Caco-2 (cell line): ENCODE data around the gene TLR9. TPM values are rescaled to one million over a fixed set of nuclear protein-coding genes. Genes with fewer than 3 reads are reported as not detected.
A peak's percentile ranks its signal among the peaks of the same experiment; 100 is the strongest.

Experiments
- BruUV-seq: library from RNA; stranded (reverse); fragments of 400-500 nt; replicated peaks from 2 replicates; lab custom pipeline; 2021; lab: Mats Ljungman, UMichigan
- CTCF ChIA-PET: fragments of 300-600 bp; sonication (Branson Sonifier 250); formaldehyde crosslinking; loops from one replicate; lab custom pipeline; 2022; ENCODE audit warnings: antibody characterized with exemption; lab: Charles Lee
- POLR2A ChIA-PET: fragments of 300-600 bp; sonication (Branson Sonifier 250); formaldehyde crosslinking; loops from one replicate; lab custom pipeline; 2022; ENCODE audit warnings: antibody characterized with exemption; lab: Charles Lee
- DNase-seq, 2 experiments: peaks; one replicate each; pipeline versions ENCODE4 v3.0.0 to v3.0.0-alpha.2; 2020 to 2022
- H3K27me3 ChIP-seq: replicated peaks from 2 replicates; pipeline ENCODE4 v1.6.0; 2011; ENCODE audit warnings: low read length; ENCODE audit not compliant: control insufficient read depth, insufficient read depth
- H3K36me3 ChIP-seq: 2 replicates; pipeline ENCODE4 v1.5.1; 2011; ENCODE audit warnings: low read length; ENCODE audit not compliant: control insufficient read depth, insufficient read depth
- H3K4me1 ChIP-seq: fragments of 250-450 bp; sonication (Bioruptor Pico); 2 replicates; pipeline ENCODE4 v1.5.1; 2020; ENCODE audit warnings: mild to moderate bottlenecking
- H3K4me3 ChIP-seq: 2 replicates; pipeline ENCODE4 v1.5.1; 2011; ENCODE audit warnings: low read depth, mild to moderate bottlenecking, control low read depth, low read length
- H3K9me3 ChIP-seq: fragments of 250-450 bp; sonication (Bioruptor Pico); 2 replicates; pipeline ENCODE4 v1.5.1; 2020; ENCODE audit warnings: mild to moderate bottlenecking, moderate library complexity
- H3K27ac Mint-ChIP-seq: one replicate; pipeline ENCODE4 v1.8.0; 2022; ENCODE audit warnings: mixed read lengths; ENCODE audit not compliant: unreplicated experiment
- H3K27me3 Mint-ChIP-seq: one replicate; pipeline ENCODE4 v1.8.0; 2022; ENCODE audit warnings: mixed read lengths; ENCODE audit not compliant: insufficient read depth, unreplicated experiment
- H3K36me3 Mint-ChIP-seq: one replicate; pipeline ENCODE4 v1.8.0; 2022; ENCODE audit warnings: mild to moderate bottlenecking, mixed read lengths; ENCODE audit not compliant: insufficient read depth, unreplicated experiment
- H3K4me1 Mint-ChIP-seq: one replicate; pipeline ENCODE4 v1.8.0; 2022; ENCODE audit warnings: low read depth, mixed read lengths; ENCODE audit not compliant: unreplicated experiment
- H3K4me3 Mint-ChIP-seq: one replicate; pipeline ENCODE4 v1.8.0; 2022; ENCODE audit warnings: mild to moderate bottlenecking, moderate library complexity, mixed read lengths; ENCODE audit not compliant: unreplicated experiment
- H3K9me3 Mint-ChIP-seq: one replicate; pipeline ENCODE4 v1.8.0; 2022; ENCODE audit warnings: mixed read lengths; ENCODE audit not compliant: unreplicated experiment
- intact Hi-C: fragments of 100-400 bp; cut with micrococcal nuclease; formaldehyde crosslinking; loops from one replicate; pipeline ENCODE4 v1.10.0; 2022; ENCODE audit not compliant: unreplicated experiment
- total RNA-seq: library from RNA; stranded (reverse); gene quantifications from 2 replicates; pipeline ENCODE4 v1.2.3, GENCODE V29; 2022
- TF ChIP-seq, protein P1 (sequence below), 2 experiments: fragments of 200-600 bp in 1 of 2; IDR thresholded peaks; 1 replicate in 1 of 2; 2 replicates in 1 of 2; pipeline versions ENCODE4 v1.5.1 to v1.8.0; 2011 to 2022; ENCODE audit warnings: antibody characterized with exemption in 1 of 2, control low read depth in 1 of 2, inconsistent platforms in 1 of 2, low read depth in 1 of 2, low read length in 1 of 2, mild to moderate bottlenecking in 1 of 2, moderate library complexity in 1 of 2; ENCODE audit not compliant: insufficient read depth in 1 of 2, severe bottlenecking in 1 of 2, unreplicated experiment in 1 of 2

The TLR9 gene
- total RNA-seq, 1 experiment from 2014 or later, result not detected

DNA sequence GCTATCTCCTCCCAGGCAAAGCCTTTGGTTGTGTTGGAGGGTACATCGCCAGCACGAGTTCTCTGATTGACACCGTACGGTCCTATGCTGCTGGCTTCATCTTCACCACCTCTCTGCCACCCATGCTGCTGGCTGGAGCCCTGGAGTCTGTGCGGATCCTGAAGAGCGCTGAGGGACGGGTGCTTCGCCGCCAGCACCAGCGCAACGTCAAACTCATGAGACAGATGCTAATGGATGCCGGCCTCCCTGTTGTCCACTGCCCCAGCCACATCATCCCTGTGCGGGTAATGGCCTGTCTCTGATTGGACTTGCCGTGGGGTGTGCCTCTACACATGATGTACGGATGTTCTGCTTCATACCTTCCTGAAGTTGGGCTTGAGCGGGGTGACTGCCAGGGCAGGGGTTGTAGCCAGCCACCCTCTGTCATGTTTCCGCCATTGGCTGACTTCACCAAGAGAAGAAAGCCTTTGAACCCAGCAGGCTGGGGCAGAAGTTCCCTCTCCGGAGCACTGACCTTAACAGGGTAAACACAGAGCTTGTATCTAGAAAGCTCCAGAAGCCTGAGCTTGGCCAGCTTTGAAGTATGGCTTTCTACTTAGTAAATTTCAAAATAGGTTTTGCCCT is 14.1 kb downstream of the TLR9 start:
- TF ChIP-seq, protein P1, sequence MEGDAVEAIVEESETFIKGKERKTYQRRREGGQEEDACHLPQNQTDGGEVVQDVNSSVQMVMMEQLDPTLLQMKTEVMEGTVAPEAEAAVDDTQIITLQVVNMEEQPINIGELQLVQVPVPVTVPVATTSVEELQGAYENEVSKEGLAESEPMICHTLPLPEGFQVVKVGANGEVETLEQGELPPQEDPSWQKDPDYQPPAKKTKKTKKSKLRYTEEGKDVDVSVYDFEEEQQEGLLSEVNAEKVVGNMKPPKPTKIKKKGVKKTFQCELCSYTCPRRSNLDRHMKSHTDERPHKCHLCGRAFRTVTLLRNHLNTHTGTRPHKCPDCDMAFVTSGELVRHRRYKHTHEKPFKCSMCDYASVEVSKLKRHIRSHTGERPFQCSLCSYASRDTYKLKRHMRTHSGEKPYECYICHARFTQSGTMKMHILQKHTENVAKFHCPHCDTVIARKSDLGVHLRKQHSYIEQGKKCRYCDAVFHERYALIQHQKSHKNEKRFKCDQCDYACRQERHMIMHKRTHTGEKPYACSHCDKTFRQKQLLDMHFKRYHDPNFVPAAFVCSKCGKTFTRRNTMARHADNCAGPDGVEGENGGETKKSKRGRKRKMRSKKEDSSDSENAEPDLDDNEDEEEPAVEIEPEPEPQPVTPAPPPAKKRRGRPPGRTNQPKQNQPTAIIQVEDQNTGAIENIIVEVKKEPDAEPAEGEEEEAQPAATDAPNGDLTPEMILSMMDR (IDR thresholded peaks at IDR 0.05; ENCODE audit: insufficient read depth in 1 of 2, low read depth in 1 of 2, low read length in 1 of 2, severe bottlenecking in 1 of 2, unreplicated experiment in 1 of 2), result no peak
- POLR2A ChIA-PET, result interaction anchor here (0.7 kb wide), 1 partner anchor 67 kb away, joined by 3 read pairs; the partner anchor contains the start of gene WDR82
- intact Hi-C loops, result loop anchor here (5.0 kb wide), 1 partner anchor 59 kb away; the partner anchor contains the start of gene POC1A

GRCh38 chr3:52210550-52211046 is 14.8 kb downstream of the TLR9 start:
- intact Hi-C loops, result loop anchor here (1.0 to 5.0 kb wide), 2 partner anchors 12 to 58 kb away; partner anchors contain the start of genes ALAS1 and POC1A

More for the DNA sequence above, 14.1 kb downstream of the TLR9 start:
- Mint-ChIP-seq H3K27ac (no peak overlapping the region), H3K4me3 (no peak overlapping the region), H3K4me1 (peaks cover 9% of the 10 kb centered on the region), H3K27me3 (no peaks in the 10 kb centered on the region), H3K36me3 (peaks cover 79% of the 10 kb centered on the region), H3K9me3 (no peaks in the 10 kb centered on the region)
- no peaks in the 10 kb centered on the region for H3K27me3 ChIP-seq
- peaks cover 13% of the 10 kb centered on the region for H3K4me1 ChIP-seq
- no peak for DNase-seq
- no peak overlapping the region for H3K4me3 ChIP-seq
- H3K9me3 ChIP-seq, result no peaks in the 10 kb centered on the region
- CTCF ChIA-PET, result interaction anchor here (0.6 kb wide), 1 partner anchor 21 kb away, joined by 4 read pairs; no protein-coding TSS in a partner anchor
- H3K36me3 ChIP-seq, result peaks cover 10% of the 10 kb centered on the region
- BruUV-seq, result no TSS peak

DNA sequence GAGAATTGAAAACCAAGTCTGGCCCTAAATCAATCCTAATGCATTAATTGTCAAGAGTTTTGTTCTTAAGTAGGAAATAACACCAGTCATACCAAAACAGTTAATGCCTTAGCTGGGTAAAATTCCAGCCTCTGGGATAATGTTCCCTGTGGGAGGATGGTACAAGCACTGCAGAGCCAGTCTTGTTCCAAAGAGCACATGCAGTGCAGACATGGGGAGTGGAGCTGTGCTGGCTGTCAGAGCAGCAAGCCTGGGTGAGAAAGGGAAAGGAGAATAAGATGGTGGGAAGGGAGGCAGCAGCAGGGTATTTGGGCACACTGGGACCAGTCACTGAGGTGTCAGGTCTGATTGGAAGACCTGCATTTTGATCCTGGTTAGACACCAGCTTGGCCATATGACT is 15.4 kb downstream of the TLR9 start:
- BruUV-seq, result no TSS peak
- Histone ChIP-seq H3K4me3 (no peak overlapping the region), H3K27me3 (no peaks in the 10 kb centered on the region), H3K36me3 (peaks cover 10% of the 10 kb centered on the region), H3K9me3 (no peaks in the 10 kb centered on the region), H3K4me1 (peaks cover 13% of the 10 kb centered on the region)
- Mint-ChIP-seq H3K27me3 (no peaks in the 10 kb centered on the region), H3K4me1 (peaks cover 9% of the 10 kb centered on the region), H3K27ac (peak overlapping the region; percentile 55), H3K4me3 (no peak overlapping the region), H3K9me3 (no peaks in the 10 kb centered on the region), H3K36me3 (peaks cover 92% of the 10 kb centered on the region)
- intact Hi-C loops, result loop anchor here (1.0 to 5.0 kb wide), 2 partner anchors 12 to 58 kb away; partner anchors contain the start of genes ALAS1 and POC1A
- no peak for DNase-seq
- TF ChIP-seq, protein P1 (IDR thresholded peaks at IDR 0.05; ENCODE audit: insufficient read depth in 1 of 2, low read depth in 1 of 2, low read length in 1 of 2, severe bottlenecking in 1 of 2, unreplicated experiment in 1 of 2), result no peak
- POLR2A ChIA-PET, result interaction anchor here (0.6 kb wide), 1 partner anchor 9 kb away, joined by 3 read pairs; no protein-coding TSS in a partner anchor
- CTCF ChIA-PET, result interaction anchor here (0.7 to 1.1 kb wide), 2 partner anchors 10 to 55 kb away, joined by 3 to 5 read pairs; no protein-coding TSS in a partner anchor

More at GRCh38 chr3:52210550-52211046, 14.8 kb downstream of the TLR9 start:
- no peak overlapping the region for H3K4me3 ChIP-seq
- no peak overlapping the region for H3K4me3 Mint-ChIP-seq
- peaks cover 13% of the 10 kb centered on the region for H3K4me1 ChIP-seq
- POLR2A ChIA-PET, result interaction anchor here (0.6 kb wide), 1 partner anchor 9 kb away, joined by 3 read pairs; no protein-coding TSS in a partner anchor
- H3K9me3 ChIP-seq, result no peaks in the 10 kb centered on the region
- peak; percentile 68 to 78 for DNase-seq
- no peaks in the 10 kb centered on the region for H3K9me3 Mint-ChIP-seq
- H3K4me1 Mint-ChIP-seq, result peaks cover 9% of the 10 kb centered on the region
- no peaks in the 10 kb centered on the region for H3K27me3 ChIP-seq
- no TSS peak for BruUV-seq
- peaks cover 87% of the 10 kb centered on the region for H3K36me3 Mint-ChIP-seq
- no peaks in the 10 kb centered on the region for H3K27me3 Mint-ChIP-seq
- H3K27ac Mint-ChIP-seq, result peak overlapping the region; percentile 55
- CTCF ChIA-PET, result interaction anchor here (0.7 to 1.1 kb wide), 2 partner anchors 10 to 56 kb away, joined by 3 to 5 read pairs; no protein-coding TSS in a partner anchor
- TF ChIP-seq, protein P1 (IDR thresholded peaks at IDR 0.05; ENCODE audit: insufficient read depth in 1 of 2, low read depth in 1 of 2, low read length in 1 of 2, severe bottlenecking in 1 of 2, unreplicated experiment in 1 of 2), result no peak
- peaks cover 10% of the 10 kb centered on the region for H3K36me3 ChIP-seq
